BLaER1 (cell line): ENCODE data around the gene OLIG1.

Source experiments
- H3K27ac ChIP-seq: shearing (Covaris generic); formaldehyde crosslinking; 2 replicates; pipeline ENCODE4 v1.8.1; 2022
- H3K27me3 ChIP-seq: shearing (Covaris generic); formaldehyde crosslinking; 2 replicates; pipeline ENCODE4 v1.8.1; 2022
- H3K36me3 ChIP-seq: shearing (Covaris generic); formaldehyde crosslinking; 2 replicates; pipeline ENCODE4 v1.8.1; 2022
- H3K4me1 ChIP-seq: shearing (Covaris generic); formaldehyde crosslinking; 2 replicates; pipeline ENCODE4 v1.8.1; 2022
- H3K4me2 ChIP-seq: shearing (Covaris generic); formaldehyde crosslinking; 2 replicates; pipeline ENCODE4 v1.8.1; 2022
- H3K4me3 ChIP-seq: shearing (Covaris generic); formaldehyde crosslinking; 2 replicates; pipeline ENCODE4 v1.8.1; 2022
- H3K9ac ChIP-seq: shearing (Covaris generic); formaldehyde crosslinking; 2 replicates; pipeline ENCODE4 v1.8.1; 2022
- H3K9me3 ChIP-seq: shearing (Covaris generic); formaldehyde crosslinking; 2 replicates; pipeline ENCODE4 v1.8.1; 2022
- H4K20me1 ChIP-seq: shearing (Covaris generic); formaldehyde crosslinking; 2 replicates; pipeline ENCODE4 v1.8.1; 2022
- Cebpa-rat ChIP-seq: shearing (Covaris generic); IDR thresholded peaks from 2 replicates; pipeline ENCODE4 v1.8.1; 2022

Gene OLIG1

GRCh38 chr21:33025489-33026442 is 44.2 kb upstream of the OLIG1 start, which contains the start of gene OLIG2:
Gene OLIG2 (plus strand): TSS chr21:33025935. CDS start chr21:33026863, 928 bp downstream.
- Histone ChIP-seq H3K4me2 (no peak within 1 kb of the TSS), H3K27me3 (peaks cover 100% of the 10 kb centered on the region), H3K9ac (no peak within 1 kb of the TSS), H4K20me1 (peaks cover 44% of the 10 kb centered on the region), H3K4me1 (peaks cover 11% of the 10 kb centered on the region; the same call in 1 of the 2 replicates), H3K27ac (no peak within 1 kb of the TSS), H3K9me3 (peaks cover 69% of the 10 kb centered on the region), H3K36me3 (no peaks in the 10 kb centered on the region), H3K4me3 (peak within 1 kb of the TSS; percentile 38; the same call in 1 of the 2 replicates)
- TF ChIP-seq Cebpa-rat = no peak

GRCh38 chr21:33026443-33026858 is 43.5 kb upstream of the OLIG1 start:
- H3K9ac ChIP-seq = no peak overlapping the region
- peaks cover 69% of the 10 kb centered on the region for H3K9me3 ChIP-seq
- H3K4me2 ChIP-seq = no peak overlapping the region
- H3K27ac ChIP-seq = no peak overlapping the region
- H3K4me1 ChIP-seq = peaks cover 11% of the 10 kb centered on the region; the same call in 1 of the 2 replicates
- H4K20me1 ChIP-seq = peaks cover 46% of the 10 kb centered on the region
- H3K27me3 ChIP-seq = peaks cover 100% of the 10 kb centered on the region
- H3K36me3 ChIP-seq = no peaks in the 10 kb centered on the region
- peak overlapping the region; percentile 38; the same call in 1 of the 2 replicates for H3K4me3 ChIP-seq
- TF ChIP-seq Cebpa-rat = no peak

- peaks cover 11% of the 10 kb centered on the region; the same call in 1 of the 2 replicates for H3K4me1 ChIP-seq
- H3K27ac ChIP-seq = no peak overlapping the region
- H3K9me3 ChIP-seq = peaks cover 69% of the 10 kb centered on the region
- no peak overlapping the region for H3K4me2 ChIP-seq
- no peaks in the 10 kb centered on the region for H3K36me3 ChIP-seq
- peaks cover 44% of the 10 kb centered on the region for H4K20me1 ChIP-seq
- H3K4me3 ChIP-seq = peak overlapping the region; percentile 38
- no peak overlapping the region for H3K9ac ChIP-seq
- no peak for TF ChIP-seq Cebpa-rat
- peaks cover 100% of the 10 kb centered on the region for H3K27me3 ChIP-seq
Measured at GRCh38 chr21:33026878-33027400, 43.0 kb upstream of the OLIG1 start.

- peaks cover 100% of the 10 kb centered on the region for H3K27me3 ChIP-seq
Measured at GRCh38 chr21:33027401-33028286, 42.3 kb upstream of the OLIG1 start.

GRCh38 chr21:33028287-33028670 is 41.7 kb upstream of the OLIG1 start:
- peak overlapping the region; percentile 4 for H3K4me2 ChIP-seq
- peaks cover 98% of the 10 kb centered on the region for H3K27me3 ChIP-seq
- H4K20me1 ChIP-seq = peaks cover 36% of the 10 kb centered on the region
- H3K9ac ChIP-seq = no peak overlapping the region
- no peak overlapping the region for H3K27ac ChIP-seq
- H3K36me3 ChIP-seq = no peaks in the 10 kb centered on the region
- H3K4me1 ChIP-seq = peaks cover 15% of the 10 kb centered on the region; the same call in 1 of the 2 replicates
- peaks cover 67% of the 10 kb centered on the region for H3K9me3 ChIP-seq
- TF ChIP-seq Cebpa-rat = no peak
- H3K4me3 ChIP-seq = no peak overlapping the region

More at GRCh38 chr21:33027401-33028286, 42.3 kb upstream of the OLIG1 start:
- no peak overlapping the region for H3K9ac ChIP-seq
- peak overlapping the region; percentile 38; the same call in 1 of the 2 replicates for H3K4me3 ChIP-seq
- no peak overlapping the region for H3K27ac ChIP-seq
- H3K36me3 ChIP-seq = no peaks in the 10 kb centered on the region
- TF ChIP-seq Cebpa-rat = no peak
- H3K9me3 ChIP-seq = peaks cover 69% of the 10 kb centered on the region
- H4K20me1 ChIP-seq = peaks cover 42% of the 10 kb centered on the region
- peaks cover 14% of the 10 kb centered on the region; the same call in 1 of the 2 replicates for H3K4me1 ChIP-seq
- no peak overlapping the region for H3K4me2 ChIP-seq

GRCh38 chr21:33028773-33029384 is 41.1 kb upstream of the OLIG1 start:
- H3K4me1 ChIP-seq = peaks cover 15% of the 10 kb centered on the region; the same call in 1 of the 2 replicates
- peaks cover 32% of the 10 kb centered on the region for H4K20me1 ChIP-seq
- no peak overlapping the region for H3K9ac ChIP-seq
- no peaks in the 10 kb centered on the region for H3K36me3 ChIP-seq
- H3K27ac ChIP-seq = no peak overlapping the region
- H3K27me3 ChIP-seq = peaks cover 98% of the 10 kb centered on the region
- no peak overlapping the region for H3K4me3 ChIP-seq
- TF ChIP-seq Cebpa-rat = no peak
- peak overlapping the region; percentile 4 for H3K4me2 ChIP-seq
- peaks cover 61% of the 10 kb centered on the region for H3K9me3 ChIP-seq

GRCh38 chr21:33029385-33029921 is 40.5 kb upstream of the OLIG1 start:
- Histone ChIP-seq H4K20me1 (peaks cover 32% of the 10 kb centered on the region), H3K27ac (no peak overlapping the region), H3K4me2 (peak overlapping the region; percentile 4), H3K9me3 (peaks cover 56% of the 10 kb centered on the region), H3K36me3 (no peaks in the 10 kb centered on the region), H3K9ac (no peak overlapping the region), H3K27me3 (peaks cover 95% of the 10 kb centered on the region), H3K4me1 (peaks cover 15% of the 10 kb centered on the region; the same call in 1 of the 2 replicates), H3K4me3 (no peak overlapping the region)
- no peak for TF ChIP-seq Cebpa-rat

- Histone ChIP-seq H4K20me1 (peaks cover 32% of the 10 kb centered on the region), H3K4me3 (no peak overlapping the region), H3K27me3 (peaks cover 89% of the 10 kb centered on the region), H3K36me3 (no peaks in the 10 kb centered on the region), H3K9ac (no peak overlapping the region), H3K4me2 (no peak overlapping the region), H3K9me3 (peaks cover 50% of the 10 kb centered on the region), H3K4me1 (peaks cover 15% of the 10 kb centered on the region; the same call in 1 of the 2 replicates), H3K27ac (no peak overlapping the region)
- no peak for TF ChIP-seq Cebpa-rat
Measured at GRCh38 chr21:33029975-33030461, 39.9 kb upstream of the OLIG1 start.
